ENCODE data around the gene CHRNA1. TPM values are rescaled to one million over a fixed set of nuclear protein-coding genes. Genes with fewer than 3 reads are reported as not detected.
A peak's percentile ranks its signal among the peaks of the same experiment; 100 is the strongest.

CHRNA1 gene
- total RNA-seq, 1 experiment from 2014 or later, result not detected

- DNase-seq (ENCODE audit: low read depth, low spot score) (no peak), ATAC-seq (no peak)
- no peaks in the 10 kb centered on the region for H3K9me3 ChIP-seq (ENCODE audit: control insufficient read depth in 1 of 2, insufficient read depth in 1 of 2, low read depth in 1 of 2, low read length in 2 of 2)
- H3K27ac ChIP-seq (ENCODE audit: low read depth, low read length), result no peak overlapping the region
- no peaks in the 10 kb centered on the region for H3K79me2 ChIP-seq (ENCODE audit: insufficient read depth, low read length)
- H4K20me1 ChIP-seq (ENCODE audit: insufficient read depth), result no peaks in the 10 kb centered on the region
- H3K9me2 ChIP-seq (ENCODE audit: insufficient read depth), result no peaks in the 10 kb centered on the region
- no peak overlapping the region for H3K4me3 ChIP-seq (replicated peaks in 1 of 2; ENCODE audit: low read depth in 1 of 2, low read length in 2 of 2)
- no TSS peak for BruUV-seq (replicated peaks)
- CTCF ChIA-PET, result interaction anchor here (0.7 to 4.2 kb wide), 9 partner anchors 9 to 479 kb away, joined by 3 to 118 read pairs (median 6); no protein-coding TSS in a partner anchor
- H2AFZ ChIP-seq (ENCODE audit: low read depth, low read length, poor library complexity, severe bottlenecking), result peak overlapping the region; percentile 94
- no peaks in the 10 kb centered on the region for H3K36me3 ChIP-seq (ENCODE audit: control insufficient read depth in 1 of 2, insufficient read depth in 2 of 2, low read length in 2 of 2)
- no peak overlapping the region for H3K9ac ChIP-seq (ENCODE audit: low read length)
- intact Hi-C loops (cut with micrococcal nuclease), result loop anchor here (5.0 kb wide), 1 partner anchor 1325 kb away; the partner anchor contains the start of gene HOXD12
- no peak overlapping the region for H3K4me2 ChIP-seq (ENCODE audit: low read length)
- POLR2A ChIA-PET, result interaction anchor here (0.9 kb wide), 1 partner anchor 214 kb away, joined by 4 read pairs; no protein-coding TSS in a partner anchor
- H3K4me1 ChIP-seq (ENCODE audit: control insufficient read depth in 1 of 2, insufficient read depth in 2 of 2, low read length in 2 of 2), result peaks cover 0 to 12% of the 10 kb centered on the region in 2 experiments; a peak in 2 of 4 replicates
- TF ChIP-seq RAD21 (IDR thresholded peaks at IDR 0.05; ENCODE audit: low read depth) (no peak), MAX (IDR thresholded peaks at IDR 0.05) (no peak), CEBPB (IDR thresholded peaks at IDR 0.05; ENCODE audit: low read depth) (no peak), POLR2A (IDR thresholded peaks at IDR 0.05; ENCODE audit: borderline replicate concordance, extremely low read depth, insufficient read depth, insufficient read length) (no peak), SIN3A (IDR thresholded peaks at IDR 0.05; ENCODE audit: low read depth) (no peak), SP1 (IDR thresholded peaks at IDR 0.05; ENCODE audit: low read depth) (no peak), POLR2AphosphoS5 (IDR thresholded peaks at IDR 0.05; ENCODE audit: low read depth, low read length) (no peak), EZH2 (IDR thresholded peaks at IDR 0.05) (no peak), ELF1 (IDR thresholded peaks at IDR 0.05; ENCODE audit: borderline replicate concordance, low read depth) (no peak), ZFX (IDR thresholded peaks at IDR 0.05) (no peak), FOSL1 (IDR thresholded peaks at IDR 0.05; ENCODE audit: low read depth) (no peak), SRF (IDR thresholded peaks at IDR 0.05; ENCODE audit: low read depth) (no peak), YY1 (IDR thresholded peaks at IDR 0.05; ENCODE audit: extremely low read depth, insufficient replicate concordance, low read depth, low read length) (no peak), CBX3 (IDR thresholded peaks at IDR 0.05; ENCODE audit: low read depth) (no peak), REST (IDR thresholded peaks at IDR 0.05; ENCODE audit: low read depth) (no peak), EZH2phosphoT487 (IDR thresholded peaks at IDR 0.05; ENCODE audit: borderline replicate concordance) (no peak)
- RAD21 ChIA-PET (ENCODE audit: low non-redundant PET in 1 of 2, low total read pairs in 2 of 2, uncharacterized antibody in 2 of 2, unreplicated experiment in 2 of 2), result interaction anchor here (1.2 to 2.3 kb wide), 5 partner anchors 24 to 218 kb away, joined by 3 to 7 read pairs (median 5); no protein-coding TSS in a partner anchor
- H3K27me3 ChIP-seq (ENCODE audit: insufficient read depth, low read length), result no peaks in the 10 kb centered on the region
These were observed 8.2 kb upstream of the CHRNA1 start for GRCh38 chr2:174772472-174772801.
